T-cell (primary cell): ENCODE data around the gene CTNNBL1. TPM values are rescaled to one million over a fixed set of nuclear protein-coding genes. Genes with fewer than 3 reads are reported as not detected.

ENCODE experiments used
- ATAC-seq, 4 experiments: fragments of 200-7000 bp in 3 of 4; fragments of 150-1000 bp in 1 of 4; cut with Tn5 transposase; replicated peaks in 1 of 4; 1 replicate in 3 of 4; 2 replicates in 1 of 4; pipeline ENCODE4 v1.10.0; 2021; ENCODE audit warnings: moderate library complexity in 3 of 4, mild to moderate bottlenecking in 2 of 4, moderate number of reproducible peaks in 1 of 4
- CTCF ChIA-PET, 2 donors: fragments of 300-600 bp; sonication (Branson Sonifier 250); formaldehyde crosslinking; loops; one replicate each; lab custom pipeline; 2022; ENCODE audit warnings: antibody characterized with exemption in 2 of 2; lab: Charles Lee
- POLR2A ChIA-PET, 2 donors: fragments of 300-600 bp; sonication (Branson Sonifier 250); formaldehyde crosslinking; loops; one replicate each; lab custom pipeline; 2022; ENCODE audit warnings: antibody characterized with exemption in 2 of 2; lab: Charles Lee
- DNase-seq, 35 experiments: peaks; one replicate each; pipeline versions ENCODE4 v3.0.0 to v3.0.0-alpha.2; 2013 to 2023
- H3K27ac ChIP-seq: one replicate; pipeline ENCODE4 v1.5.1; 2013; ENCODE audit warnings: low read length
- H3K27me3 ChIP-seq, 2 experiments: replicated peaks in 1 of 2; 1 replicate in 1 of 2; 2 replicates in 1 of 2; pipeline versions ENCODE4 v1.6.1 to v1.7.0; 2013; ENCODE audit warnings: low read length in 1 of 2, mixed read lengths in 1 of 2; ENCODE audit not compliant: control insufficient read depth in 2 of 2, insufficient read depth in 2 of 2; ENCODE audit errors: extremely low read depth in 1 of 2
- H3K36me3 ChIP-seq, 2 donors: 1 replicate in 1 of 2; 2 replicates in 1 of 2; pipeline versions ENCODE4 v1.6.1 to v1.7.0; 2013; ENCODE audit warnings: low read length in 1 of 2; ENCODE audit not compliant: control insufficient read depth in 2 of 2, insufficient read depth in 1 of 2; ENCODE audit errors: extremely low read depth in 1 of 2
- H3K4me1 ChIP-seq, 2 experiments: 1 replicate in 1 of 2; 2 replicates in 1 of 2; pipeline versions ENCODE4 v1.6.1 to v1.7.0; 2013; ENCODE audit warnings: low read length in 2 of 2, mixed read lengths in 1 of 2; ENCODE audit not compliant: insufficient read depth in 2 of 2, control insufficient read depth in 1 of 2; ENCODE audit errors: extremely low read depth in 1 of 2
- H3K4me3 ChIP-seq, 2 donors: 1 replicate in 1 of 2; 2 replicates in 1 of 2; pipeline versions ENCODE4 v1.5.1 to v1.7.0; 2013; ENCODE audit warnings: mild to moderate bottlenecking in 2 of 2, low read length in 1 of 2, moderate library complexity in 1 of 2; ENCODE audit not compliant: control insufficient read depth in 1 of 2; ENCODE audit errors: extremely low read depth in 1 of 2
- H3K9me3 ChIP-seq: 2 replicates; pipeline ENCODE4 v1.7.0; 2013
- H3K27ac Mint-ChIP-seq, 2 donors: one replicate each; pipeline ENCODE4 v1.8.0; 2020 to 2021; ENCODE audit warnings: mild to moderate bottlenecking in 2 of 2, mixed read lengths in 2 of 2
- H3K27me3 Mint-ChIP-seq, 2 donors: one replicate each; pipeline ENCODE4 v1.8.0; 2021 to 2022; ENCODE audit warnings: mixed read lengths in 2 of 2
- H3K36me3 Mint-ChIP-seq: one replicate; pipeline ENCODE4 v1.8.0; 2021; ENCODE audit warnings: mixed read lengths
- H3K4me1 Mint-ChIP-seq, 3 donors: one replicate each; pipeline ENCODE4 v1.8.0; 2020 to 2022; ENCODE audit warnings: mixed read lengths in 3 of 3, mild to moderate bottlenecking in 1 of 3
- H3K4me3 Mint-ChIP-seq, 3 donors: one replicate each; pipeline ENCODE4 v1.8.0; 2020 to 2022; ENCODE audit warnings: mild to moderate bottlenecking in 3 of 3, mixed read lengths in 3 of 3, moderate library complexity in 3 of 3
- H3K9me3 Mint-ChIP-seq, 3 donors: one replicate each; pipeline ENCODE4 v1.8.0; 2020 to 2022; ENCODE audit warnings: mixed read lengths in 3 of 3
- WGBS: methylation state at CpG from one replicate; pipeline ENCODE4 v1.1.5; 2013; ENCODE audit warnings: missing lambda C conversion rate; ENCODE audit not compliant: insufficient coverage; 5-methylcytosine and 5-hydroxymethylcytosine counted together
- total RNA-seq, 35 experiments: library from RNA in 6 of 35; stranded (reverse) in 6 of 35; fragments of 120-200 nt in 1 of 35; gene quantifications; one replicate each; pipeline versions ENCODE4 v1.2.1 to v1.2.4 and lab custom pipeline; 2013 to 2026

CTNNBL1 gene
- total RNA-seq, 5 donors from 2014 or later (not counting 1 experiment from before 2014, with no cell fraction given) = 44.6 to 52.4 (median 49.4) TPM

- WGBS = 90% methylated on average over 4 of the region's 4 CpGs
- Mint-ChIP-seq H3K9me3 (no peaks in the 10 kb centered on the region), H3K36me3 (peaks cover 46% of the 10 kb centered on the region), H3K27me3 (no peaks in the 10 kb centered on the region), H3K4me3 (no peak overlapping the region), H3K4me1 (no peaks in the 10 kb centered on the region), H3K27ac (no peak overlapping the region)
- ChIA-PET CTCF (interaction anchor here in 1 of 2 donors (0.7 kb wide), 1 partner anchor 60 kb away, joined by 5 read pairs; no protein-coding TSS in a partner anchor), POLR2A (no interaction called here)
- no peaks in the 10 kb centered on the region for H3K9me3 ChIP-seq
- no peak for ATAC-seq
- no peaks in the 10 kb centered on the region for H3K4me1 ChIP-seq
- peaks cover 4 to 37% of the 10 kb centered on the region in 2 donors for H3K36me3 ChIP-seq
- no peak overlapping the region for H3K27ac ChIP-seq
- no peak overlapping the region for H3K4me3 ChIP-seq
- H3K27me3 ChIP-seq = no peaks in the 10 kb centered on the region
- no peak for DNase-seq
These were observed 103.9 kb downstream of the CTNNBL1 start for GRCh38 chr20:37797669-37798175.

GRCh38 chr20:37798312-37798711 lies 104.5 kb downstream of the CTNNBL1 start:
- no peaks in the 10 kb centered on the region for H3K9me3 Mint-ChIP-seq
- DNase-seq = no peak
- H3K4me3 Mint-ChIP-seq = no peak overlapping the region
- no peaks in the 10 kb centered on the region for H3K9me3 ChIP-seq
- no CpG with 5 or more reads among the region's 2 CpGs for WGBS
- POLR2A ChIA-PET = no interaction called here
- H3K27me3 Mint-ChIP-seq = no peaks in the 10 kb centered on the region
- H3K4me1 Mint-ChIP-seq = no peaks in the 10 kb centered on the region
- H3K36me3 Mint-ChIP-seq = peaks cover 49% of the 10 kb centered on the region
- H3K27me3 ChIP-seq = no peaks in the 10 kb centered on the region
- no peaks in the 10 kb centered on the region for H3K4me1 ChIP-seq
- CTCF ChIA-PET = no interaction called here
- no peak overlapping the region for H3K4me3 ChIP-seq
- no peak overlapping the region for H3K27ac ChIP-seq
- H3K27ac Mint-ChIP-seq = no peak overlapping the region
- H3K36me3 ChIP-seq = peaks cover 4 to 43% of the 10 kb centered on the region in 2 donors
- ATAC-seq = no peak

GRCh38 chr20:37800618-37801017 lies 106.8 kb downstream of the CTNNBL1 start:
- WGBS = 64% methylated on average over 3 of the region's 4 CpGs
- peaks cover 0 to 8% (median 0%) of the 10 kb centered on the region in 3 donors for H3K4me1 Mint-ChIP-seq
- no peaks in the 10 kb centered on the region for H3K9me3 Mint-ChIP-seq
- Histone ChIP-seq H3K4me1 (peaks cover 0 to 2% of the 10 kb centered on the region in 2 experiments), H3K27me3 (no peaks in the 10 kb centered on the region), H3K4me3 (no peak overlapping the region), H3K36me3 (peaks cover 10 to 62% of the 10 kb centered on the region in 2 donors), H3K9me3 (no peaks in the 10 kb centered on the region), H3K27ac (no peak overlapping the region)
- no peaks in the 10 kb centered on the region for H3K27me3 Mint-ChIP-seq
- peaks cover 52% of the 10 kb centered on the region for H3K36me3 Mint-ChIP-seq
- DNase-seq (no peak), ATAC-seq (no peak)
- no peak overlapping the region for H3K27ac Mint-ChIP-seq
- no peak overlapping the region for H3K4me3 Mint-ChIP-seq
- ChIA-PET POLR2A (no interaction called here), CTCF (no interaction called here)

- Mint-ChIP-seq H3K4me3 (no peak overlapping the region), H3K27ac (no peak overlapping the region), H3K9me3 (no peaks in the 10 kb centered on the region), H3K4me1 (peaks cover 0 to 8% (median 0%) of the 10 kb centered on the region in 3 donors), H3K36me3 (peaks cover 52% of the 10 kb centered on the region), H3K27me3 (no peaks in the 10 kb centered on the region)
- Histone ChIP-seq H3K27me3 (no peaks in the 10 kb centered on the region), H3K27ac (no peak overlapping the region), H3K36me3 (peaks cover 10 to 66% of the 10 kb centered on the region in 2 donors), H3K4me1 (peaks cover 0 to 2% of the 10 kb centered on the region in 2 experiments), H3K4me3 (no peak overlapping the region), H3K9me3 (no peaks in the 10 kb centered on the region)
- DNase-seq = no peak
- ChIA-PET CTCF (no interaction called here), POLR2A (no interaction called here)
- no peak for ATAC-seq
- WGBS = 100% methylated on average over 1 of the region's 2 CpGs
These were observed 108.1 kb downstream of the CTNNBL1 start for GRCh38 chr20:37801921-37802320.

- Histone ChIP-seq H3K9me3 (no peaks in the 10 kb centered on the region), H3K27ac (no peak overlapping the region), H3K4me1 (peaks cover 0 to 2% of the 10 kb centered on the region in 2 experiments), H3K36me3 (peaks cover 13 to 64% of the 10 kb centered on the region in 2 donors), H3K4me3 (no peak overlapping the region), H3K27me3 (no peaks in the 10 kb centered on the region)
- ChIA-PET POLR2A (no interaction called here), CTCF (no interaction called here)
- Mint-ChIP-seq H3K9me3 (no peaks in the 10 kb centered on the region), H3K4me3 (no peak overlapping the region), H3K27ac (no peak overlapping the region), H3K27me3 (no peaks in the 10 kb centered on the region), H3K4me1 (peaks cover 0 to 11% (median 2%) of the 10 kb centered on the region in 3 donors), H3K36me3 (peaks cover 53% of the 10 kb centered on the region)
- ATAC-seq = no peak
- WGBS = 94% methylated on average over 5 of the region's 8 CpGs
- no peak for DNase-seq
These were observed 109.8 kb downstream of the CTNNBL1 start for GRCh38 chr20:37803438-37804307.

GRCh38 chr20:37804584-37805566 lies 111.0 kb downstream of the CTNNBL1 start:
- DNase-seq (peak in 2 of 35 experiments; percentile 0 to 26), ATAC-seq (no peak)
- peaks cover 9 to 54% of the 10 kb centered on the region in 2 donors for H3K36me3 ChIP-seq
- no peaks in the 10 kb centered on the region for H3K9me3 ChIP-seq
- no peak overlapping the region for H3K4me3 ChIP-seq
- ChIA-PET POLR2A (interaction anchor here in 1 of 2 donors (0.7 kb wide), 1 partner anchor 692 kb away, joined by 5 read pairs; no protein-coding TSS in a partner anchor), CTCF (no interaction called here)
- H3K4me1 Mint-ChIP-seq = peaks cover 0 to 11% (median 7%) of the 10 kb centered on the region in 3 donors
- WGBS = 74% methylated on average over 9 of the region's 16 CpGs
- no peaks in the 10 kb centered on the region for H3K27me3 Mint-ChIP-seq
- H3K4me1 ChIP-seq = peaks cover 0 to 2% of the 10 kb centered on the region in 2 experiments
- no peak overlapping the region for H3K4me3 Mint-ChIP-seq
- peaks cover 61% of the 10 kb centered on the region for H3K36me3 Mint-ChIP-seq
- no peaks in the 10 kb centered on the region for H3K9me3 Mint-ChIP-seq
- H3K27ac ChIP-seq = no peak overlapping the region
- no peak overlapping the region for H3K27ac Mint-ChIP-seq
- no peaks in the 10 kb centered on the region for H3K27me3 ChIP-seq
